Measurements from ENCODE around the gene RINT1.

Gene RINT1

DNA sequence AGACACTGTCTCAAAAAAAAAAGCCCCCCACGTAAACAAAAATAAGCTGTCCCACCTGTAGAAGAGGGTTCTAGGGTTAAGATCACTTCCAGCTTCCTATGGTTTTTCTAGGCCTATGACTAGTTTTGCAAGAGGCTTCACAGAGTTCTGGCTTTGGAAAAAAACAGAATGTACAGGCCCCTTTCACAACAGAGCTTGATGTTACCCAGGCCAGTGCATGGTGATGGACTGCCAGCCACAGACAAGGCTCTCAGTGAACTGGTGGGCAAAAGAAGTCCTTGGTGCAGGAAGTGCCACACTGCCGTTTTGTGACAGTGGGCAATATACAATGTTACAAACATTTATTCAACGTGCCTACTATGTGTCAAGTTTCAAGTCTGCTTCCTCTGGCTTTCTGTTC lies 67.5 kb downstream of the RINT1 start:
- no peak for DNase-seq (ENCODE audit: low spot score)

DNA sequence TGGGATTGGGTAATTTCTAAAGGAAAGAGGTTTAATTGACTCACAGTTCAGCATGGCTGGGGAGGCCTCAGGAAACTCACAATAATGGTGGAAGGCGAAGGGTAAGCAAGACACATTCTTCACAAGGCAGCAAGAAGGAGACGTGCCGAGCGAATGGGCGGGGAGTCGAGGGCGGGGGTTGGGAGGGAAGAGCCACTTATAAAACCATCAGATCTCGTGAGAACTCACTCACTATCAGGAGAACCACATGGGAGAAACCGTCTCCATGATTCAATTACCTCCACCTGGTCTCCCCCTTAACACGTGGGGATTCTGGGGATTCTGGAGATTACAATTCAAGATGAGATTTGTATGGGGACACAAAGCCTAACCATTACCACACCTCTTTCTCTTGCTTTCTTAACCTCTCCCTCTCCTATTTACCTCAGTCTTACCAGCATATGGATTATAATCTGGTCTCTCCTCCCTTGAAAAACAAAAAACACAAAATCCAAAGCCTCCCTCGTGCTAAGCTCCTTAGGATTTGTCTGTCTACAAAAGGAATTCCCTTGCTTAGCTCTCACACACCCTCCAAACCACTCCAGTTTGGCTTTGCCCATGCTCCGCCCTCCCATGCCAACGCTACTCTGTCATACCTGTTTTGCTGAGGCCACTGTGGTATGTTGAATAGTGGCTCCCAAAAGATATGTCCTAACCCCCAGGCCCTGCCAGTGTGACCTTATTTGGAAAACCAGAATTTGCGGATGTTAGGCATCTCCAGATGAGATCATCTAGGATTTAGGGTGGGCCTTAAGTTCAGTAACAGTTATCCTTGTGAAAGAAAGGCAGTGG lies 68.9 kb downstream of the RINT1 start:
- no peak for DNase-seq (ENCODE audit: low spot score)

DNA sequence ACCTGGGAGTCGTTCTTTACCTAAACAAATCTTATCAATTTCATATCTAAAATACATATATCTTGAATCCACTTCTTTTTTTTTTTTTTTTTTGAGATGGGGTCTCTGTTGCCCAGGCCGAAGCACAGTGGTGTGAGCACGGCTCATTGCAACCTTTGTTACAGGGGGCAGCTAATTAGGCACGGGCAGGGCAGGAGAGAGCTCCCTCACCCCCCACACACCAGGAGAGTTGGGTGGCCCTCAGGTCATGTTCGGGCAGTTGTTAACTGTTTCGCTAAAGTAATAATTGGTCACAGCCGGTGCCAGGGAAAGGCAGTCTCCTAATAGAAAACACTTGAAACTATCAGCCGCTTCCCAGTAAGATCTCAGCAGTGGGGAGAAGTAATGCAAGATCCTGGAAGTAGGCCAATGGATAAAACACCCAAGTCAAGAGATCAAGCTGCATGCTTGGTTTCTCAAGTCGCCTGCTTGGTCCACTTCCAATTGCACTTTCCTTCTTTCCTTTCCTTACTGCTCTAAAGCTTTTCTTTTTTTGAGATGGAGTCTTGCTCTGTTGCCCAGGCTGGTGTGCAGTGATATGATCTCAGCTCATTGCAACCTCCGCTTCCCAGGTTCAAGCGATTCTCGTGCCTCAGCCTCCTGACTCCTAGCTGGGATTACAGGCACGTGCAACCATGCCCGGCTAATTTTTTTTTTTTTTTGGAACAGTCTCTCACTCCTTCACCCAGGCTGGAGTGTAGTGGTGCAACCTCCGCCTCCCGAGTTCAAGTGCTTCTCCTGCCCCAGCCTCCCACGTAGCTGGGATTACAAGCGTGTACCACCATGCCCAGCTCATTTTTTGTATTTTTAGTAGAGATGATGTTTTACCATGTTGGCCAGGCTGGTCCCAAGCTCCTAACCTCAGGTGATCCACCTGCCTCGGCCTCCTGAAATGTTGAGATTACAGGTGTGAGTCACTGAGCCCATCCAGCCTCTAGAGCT lies 70.6 kb downstream of the RINT1 start:
- DNase-seq (ENCODE audit: low spot score) = no peak

DNA sequence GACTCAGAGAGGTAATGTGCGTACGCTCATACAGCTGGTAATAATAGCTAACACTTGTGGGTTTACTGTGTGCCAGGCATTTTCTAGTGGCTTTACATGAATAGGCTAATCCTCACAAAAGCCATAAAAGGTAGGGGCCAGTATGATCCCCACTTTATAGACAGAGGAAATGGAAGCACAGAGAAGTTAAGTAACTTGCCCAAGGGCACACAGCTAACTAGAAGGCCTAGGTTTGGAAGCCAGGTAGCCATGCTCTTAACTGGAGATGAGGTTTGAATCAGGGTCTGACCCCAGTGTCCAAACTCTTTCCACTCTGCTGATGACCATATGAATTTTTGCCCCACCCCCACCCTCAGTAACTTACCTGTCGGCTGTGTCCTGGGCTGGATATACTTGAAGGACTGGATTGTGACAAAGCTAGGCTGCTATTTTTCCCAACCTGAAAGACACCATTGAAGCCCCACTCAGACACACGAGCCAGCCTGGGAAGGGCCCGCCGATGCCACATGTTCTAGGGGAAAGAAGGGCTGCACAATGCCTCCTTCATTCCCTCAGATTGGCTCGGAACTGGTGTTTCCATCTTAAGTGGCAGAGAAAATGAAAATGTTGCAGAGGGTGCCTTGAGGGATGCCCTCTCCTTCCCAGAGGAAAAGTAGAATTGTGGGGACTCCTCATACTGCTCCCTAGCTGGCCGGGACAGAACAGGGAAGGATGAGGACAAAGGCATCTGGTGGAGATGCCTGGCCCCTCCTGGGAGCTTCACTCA lies 78.3 kb downstream of the RINT1 start:
- DNase-seq (ENCODE audit: low spot score) = peak; percentile 45

DNA sequence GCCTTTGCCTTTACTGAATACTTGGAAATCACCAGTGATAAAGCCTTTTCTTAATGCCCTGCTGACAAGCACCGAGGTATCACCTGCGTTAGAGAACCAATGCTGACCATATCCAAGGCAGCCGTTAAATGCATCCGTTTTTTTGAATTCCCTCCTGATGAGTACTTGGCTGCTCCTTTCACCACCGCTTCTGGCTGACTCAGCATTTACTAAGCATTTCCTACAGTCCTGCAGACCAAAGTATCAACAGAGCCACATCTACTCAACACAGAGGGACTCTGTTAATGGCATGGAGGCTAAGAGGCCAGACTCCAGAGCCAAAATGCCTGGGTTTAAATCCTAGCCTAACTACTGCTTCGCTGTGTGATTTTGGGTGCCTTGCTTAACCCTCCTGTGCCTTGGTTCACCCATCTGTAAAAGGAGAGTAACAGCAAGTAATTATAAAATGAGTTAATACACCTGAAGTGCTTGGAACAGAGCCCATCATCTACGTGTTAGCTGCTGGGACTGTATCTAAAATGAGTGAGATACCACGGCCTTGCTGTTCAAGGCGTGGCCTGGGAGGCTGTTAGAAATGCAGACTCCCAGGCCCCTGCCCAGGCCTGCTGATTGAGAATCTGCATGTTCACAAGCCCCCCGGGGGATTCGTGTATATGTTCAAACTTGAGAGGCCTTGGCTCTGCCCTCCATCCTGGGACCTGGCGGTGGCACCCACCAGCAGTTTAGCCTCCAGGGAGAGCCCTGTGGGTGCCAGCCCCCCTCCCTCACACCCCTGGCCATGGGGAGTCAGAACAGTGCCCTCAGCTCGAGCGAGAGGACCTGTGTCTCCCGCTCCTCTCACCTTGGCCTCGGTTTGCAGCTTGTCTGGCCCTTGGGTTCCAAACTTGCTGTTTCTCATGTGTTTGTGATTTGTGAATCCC lies 80.1 kb downstream of the RINT1 start:
- DNase-seq (ENCODE audit: low spot score) = peak; percentile 19

DNA sequence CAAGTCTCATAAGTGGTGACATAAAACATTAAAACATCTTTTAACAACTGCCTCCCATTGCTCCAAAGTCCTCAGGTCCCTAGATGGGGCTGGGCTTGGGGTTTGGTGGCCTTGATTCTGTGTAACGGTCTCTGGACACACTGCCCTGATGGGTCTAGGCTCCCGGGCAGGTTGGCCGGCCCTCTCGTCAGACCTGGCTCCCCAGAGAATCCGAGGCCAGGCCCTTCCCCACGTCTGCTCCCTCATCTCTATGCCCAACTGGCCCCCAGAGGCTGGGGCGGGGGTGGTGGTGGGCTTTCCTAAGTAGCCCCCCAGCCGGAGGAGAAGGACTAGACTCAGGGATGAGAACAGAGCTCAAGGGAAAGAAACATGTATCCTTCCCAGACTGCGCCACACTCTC lies 80.8 kb downstream of the RINT1 start:
- DNase-seq (ENCODE audit: low spot score) = no peak

DNA sequence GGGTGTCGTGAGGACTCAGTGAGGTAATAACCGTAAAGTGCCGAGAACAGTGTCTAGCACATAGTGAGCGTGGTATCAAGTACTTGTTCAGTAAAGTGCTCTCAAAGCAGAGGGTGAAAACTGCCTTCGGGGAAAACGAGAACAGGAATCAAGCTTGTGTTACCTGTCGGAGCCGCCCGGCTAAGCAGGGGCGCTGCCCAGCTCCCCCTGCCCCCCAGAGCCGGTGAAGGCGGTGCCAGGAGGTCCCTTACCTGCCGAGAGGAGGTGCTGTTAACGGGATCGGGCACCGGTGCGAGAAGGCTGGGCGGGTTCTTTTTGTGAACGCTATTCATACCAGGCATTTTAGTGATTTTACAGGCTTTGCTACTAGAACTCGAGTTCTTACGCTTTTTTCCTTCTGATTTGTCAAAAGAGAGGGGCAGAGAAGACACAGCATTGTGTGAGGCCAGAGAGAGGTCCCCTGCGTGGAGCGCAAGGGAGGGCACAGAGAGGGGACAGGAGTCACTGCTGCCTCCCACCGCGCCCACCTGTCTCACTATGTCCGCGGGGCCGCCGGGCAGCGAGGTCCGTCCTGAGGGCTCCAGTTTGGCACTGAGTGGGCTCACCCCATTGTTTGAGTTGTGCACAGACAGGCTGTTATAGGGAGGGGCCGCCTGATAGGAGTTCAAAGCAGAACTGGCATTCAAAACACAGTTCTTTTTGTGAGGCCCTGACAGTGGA lies 81.8 kb downstream of the RINT1 start:
- no peak for DNase-seq (ENCODE audit: low spot score)

DNA sequence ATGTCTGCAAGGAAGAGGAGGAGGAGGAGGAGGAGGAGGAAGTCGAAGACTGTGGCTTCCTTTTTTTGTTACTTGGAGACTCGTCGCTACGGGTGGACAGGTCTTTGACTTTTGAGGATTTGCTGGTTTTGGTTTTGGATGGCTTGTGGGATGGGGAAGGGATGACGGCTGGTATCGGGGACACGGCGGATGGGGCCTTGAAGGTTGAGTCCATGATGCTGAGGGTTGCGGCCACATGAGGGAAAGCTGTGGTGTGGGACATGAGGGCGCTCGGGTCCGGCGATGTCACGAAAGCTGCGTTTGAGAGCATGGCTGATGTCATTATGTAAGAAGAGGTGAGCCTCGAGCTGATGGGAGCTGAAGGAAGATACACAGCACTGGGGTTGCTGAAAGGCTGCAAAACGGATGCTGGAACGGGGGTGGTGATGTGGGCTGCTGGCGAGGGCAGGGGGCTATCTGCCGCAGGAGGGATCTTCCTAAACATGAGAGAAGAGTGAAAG lies 82.4 kb downstream of the RINT1 start:
- DNase-seq (ENCODE audit: low spot score) = no peak

Measured in pons (tissue), 1 donor.